Vagina (tissue), 2 donors: Measurements from ENCODE around the gene SIPA1.

ENCODE experiments used
- CTCF ChIP-seq, 3 experiments: fragments of 450-650 bp in 2 of 3; fragments of 200-600 bp in 1 of 3; sonication (generic) in 1 of 3; IDR thresholded peaks; one replicate each; pipeline ENCODE4 v1.5.1; 2017 to 2019; ENCODE audit warnings: antibody characterized with exemption in 3 of 3, mild to moderate bottlenecking in 2 of 3, moderate library complexity in 2 of 3
- POLR2A ChIP-seq, 2 donors: fragments of 450-650 bp; IDR thresholded peaks; one replicate each; pipeline ENCODE4 v1.6.1; 2017; ENCODE audit warnings: antibody characterized with exemption in 2 of 2, mild to moderate bottlenecking in 2 of 2, moderate library complexity in 2 of 2

- TF ChIP-seq CTCF (IDR thresholded peaks at IDR 0.05) (no peak), POLR2A (IDR thresholded peaks at IDR 0.05) (no peak)
These were observed 20.6 kb upstream of the SIPA1 start for GRCh38 chr11:65617136-65617850.
